GM19099 (cell line): ENCODE data around the gene NEU2.

Source experiments
- POLR2A ChIP-seq: IDR thresholded peaks from 3 replicates; pipeline ENCODE4 v1.6.1; 2011; ENCODE audit warnings: low read depth; ENCODE audit not compliant: insufficient read length; ENCODE audit errors: extremely low read depth

NEU2 gene

DNA sequence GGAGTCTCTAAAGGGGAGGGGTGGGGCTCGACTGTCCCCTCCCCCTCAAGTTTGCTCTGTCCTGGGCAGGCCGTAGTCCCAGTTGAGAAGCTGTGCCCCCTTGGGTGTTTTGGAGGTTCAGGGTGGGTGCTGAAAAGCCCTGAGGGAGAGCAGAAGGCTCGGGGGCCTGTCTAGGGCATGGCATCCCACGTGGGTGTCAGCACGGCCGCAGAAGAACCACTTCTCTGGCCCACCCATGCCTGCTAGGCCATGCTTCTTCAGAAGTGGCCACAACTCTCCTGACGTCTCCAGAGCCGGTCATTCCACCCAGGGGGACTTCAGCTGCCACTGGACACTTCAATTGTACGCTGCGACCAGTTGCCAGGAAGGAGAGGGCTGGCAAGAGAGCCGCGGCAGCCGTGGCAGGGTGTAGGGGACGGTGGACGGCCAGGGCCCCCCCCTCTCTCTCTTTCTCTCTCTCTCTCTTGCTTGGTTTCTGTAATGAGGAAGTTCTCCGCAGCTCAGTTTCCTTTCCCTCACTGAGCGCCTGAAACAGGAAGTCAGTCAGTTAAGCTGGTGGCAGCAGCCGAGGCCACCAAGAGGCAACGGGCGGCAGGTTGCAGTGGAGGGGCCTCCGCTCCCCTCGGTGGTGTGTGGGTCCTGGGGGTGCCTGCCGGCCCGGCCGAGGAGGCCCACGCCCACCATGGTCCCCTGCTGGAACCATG is 27.5 kb downstream of the NEU2 start, which contains the start of gene INPP5D:
TSS of gene INPP5D (plus strand) at position 546 of the 704 bp plus-strand sequence. CDS start at position 683, 137 bp downstream.
- peak; percentile 90 for TF ChIP-seq POLR2A

DNA sequence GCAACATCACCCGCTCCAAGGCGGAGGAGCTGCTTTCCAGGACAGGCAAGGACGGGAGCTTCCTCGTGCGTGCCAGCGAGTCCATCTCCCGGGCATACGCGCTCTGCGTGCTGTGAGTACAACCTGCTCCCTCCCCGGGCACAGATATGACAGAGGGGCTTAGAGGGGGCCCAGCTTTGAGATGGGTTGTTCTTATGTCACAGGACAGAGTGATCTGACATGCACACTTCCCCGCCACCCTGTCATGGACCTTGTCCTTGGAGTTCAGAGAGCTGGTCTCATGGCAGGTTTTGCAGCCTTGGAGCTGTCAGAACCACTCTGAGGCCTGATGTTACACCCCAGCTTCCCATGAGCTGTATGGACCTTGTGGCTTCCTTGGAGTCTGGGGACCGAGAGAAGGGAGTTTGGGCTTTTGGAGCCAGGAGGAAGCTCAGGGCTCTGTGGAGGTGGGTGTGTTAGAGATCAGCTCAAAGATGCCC is 28.1 kb downstream of the NEU2 start:
- TF ChIP-seq POLR2A = no peak

DNA sequence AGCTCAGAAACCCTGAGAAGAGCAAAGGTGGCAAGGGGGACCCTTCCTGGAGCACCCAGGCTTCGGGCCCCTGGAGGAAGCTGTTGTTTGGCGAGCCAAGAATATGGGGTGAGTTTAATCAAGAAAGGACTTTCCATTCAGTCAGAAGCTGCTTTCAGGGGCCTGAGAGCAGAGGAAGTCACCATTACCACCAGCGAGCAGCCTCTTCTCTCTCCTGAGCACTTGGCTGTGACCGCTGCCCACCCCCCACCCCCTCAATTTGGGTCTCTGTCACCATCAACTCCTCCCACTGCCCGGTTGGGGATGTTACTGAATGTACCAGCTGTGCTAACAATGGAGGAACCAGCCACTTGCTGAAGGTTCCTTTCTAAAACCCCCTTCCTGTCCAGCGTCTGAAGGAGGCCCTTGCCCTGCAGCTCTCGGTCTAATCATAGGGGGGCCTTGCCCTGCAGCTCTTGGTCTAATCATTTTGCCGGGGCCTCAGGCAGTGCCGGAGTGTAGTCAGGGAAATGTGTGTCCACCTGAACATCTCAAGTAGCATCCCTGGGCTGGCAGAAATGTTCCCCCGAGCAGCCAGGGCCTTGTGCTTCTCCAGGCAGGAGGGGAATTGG is 28.6 kb downstream of the NEU2 start:
- TF ChIP-seq POLR2A = peak; percentile 68

DNA sequence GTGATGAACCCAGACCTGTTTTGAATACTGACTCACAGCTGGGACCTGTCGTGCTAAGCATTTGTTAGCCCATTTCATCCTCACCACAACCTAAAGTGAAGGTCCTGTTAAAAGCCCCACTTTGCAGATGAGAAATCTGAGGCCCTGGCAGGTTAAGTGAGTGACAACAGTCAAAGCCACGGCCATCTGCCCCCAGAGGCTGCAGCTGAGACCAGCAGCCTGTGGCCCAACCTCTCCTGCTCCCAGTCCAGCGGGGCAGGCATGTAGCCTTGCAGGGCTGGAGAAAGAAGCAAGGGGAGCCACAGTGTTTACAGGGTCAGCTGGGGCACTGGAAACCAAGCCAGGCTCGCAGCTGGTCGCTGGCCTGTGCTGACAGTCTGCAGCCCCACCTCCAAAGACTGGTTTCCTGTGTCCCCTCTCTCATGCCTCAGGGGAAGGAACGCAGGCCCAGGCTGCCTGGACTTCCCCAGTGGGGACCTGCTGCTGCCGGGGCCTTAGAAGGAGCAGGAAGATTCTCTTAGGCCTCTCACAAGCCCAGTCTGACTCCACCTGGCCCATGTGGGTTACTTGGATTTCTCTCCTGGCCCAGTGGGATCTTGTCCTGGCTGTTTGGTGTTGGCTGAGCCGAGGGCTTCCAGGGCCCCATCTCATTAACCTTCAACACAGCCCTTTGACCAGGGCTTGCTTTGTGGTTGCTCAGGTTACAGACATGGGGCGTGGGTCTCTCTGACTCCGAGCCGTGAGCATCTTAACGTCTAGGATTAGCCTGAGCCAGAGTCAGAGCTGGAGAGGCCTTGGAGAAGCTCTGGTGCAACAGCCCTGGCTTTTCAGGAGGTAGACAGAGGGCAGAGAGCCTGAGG is 29.3 kb downstream of the NEU2 start:
- TF ChIP-seq POLR2A = no peak

DNA sequence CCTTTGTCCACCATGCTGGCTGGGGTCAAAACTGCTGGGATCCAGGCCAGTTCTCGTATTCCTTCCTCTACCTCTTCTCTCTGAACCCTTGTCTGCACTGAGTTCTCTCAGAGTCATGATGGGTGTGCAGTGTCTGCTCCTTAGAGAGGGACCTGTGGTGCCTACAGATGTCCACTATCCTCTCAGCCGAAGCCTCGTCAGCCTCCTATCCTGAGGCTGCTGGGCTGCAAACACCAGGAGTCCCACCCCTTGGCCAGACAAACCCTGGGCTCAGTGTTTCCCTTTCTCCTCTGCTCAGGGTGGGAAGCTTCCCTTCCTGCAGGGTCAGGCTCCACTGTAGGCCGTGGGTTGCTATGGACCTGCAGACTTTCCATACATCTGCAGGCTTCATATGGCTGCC is 30.0 kb downstream of the NEU2 start:
- TF ChIP-seq POLR2A = peak; percentile 38

DNA sequence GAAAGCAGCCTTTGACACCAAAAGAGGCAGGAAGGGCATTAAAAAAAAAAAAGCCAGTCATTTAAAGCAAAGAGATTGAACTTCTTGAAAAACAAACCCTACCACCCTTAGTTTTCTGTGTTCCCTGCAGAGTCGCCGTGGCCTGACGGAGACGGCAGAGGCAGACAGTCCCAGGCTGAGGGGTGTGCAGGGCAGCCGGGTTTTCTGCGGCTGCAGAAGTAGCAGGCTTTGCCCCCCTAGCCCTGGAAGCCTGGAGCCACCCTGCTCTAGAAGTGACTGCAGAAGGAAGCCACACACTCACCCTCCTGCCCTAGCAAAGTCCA is 30.4 kb downstream of the NEU2 start:
- no peak for TF ChIP-seq POLR2A

DNA sequence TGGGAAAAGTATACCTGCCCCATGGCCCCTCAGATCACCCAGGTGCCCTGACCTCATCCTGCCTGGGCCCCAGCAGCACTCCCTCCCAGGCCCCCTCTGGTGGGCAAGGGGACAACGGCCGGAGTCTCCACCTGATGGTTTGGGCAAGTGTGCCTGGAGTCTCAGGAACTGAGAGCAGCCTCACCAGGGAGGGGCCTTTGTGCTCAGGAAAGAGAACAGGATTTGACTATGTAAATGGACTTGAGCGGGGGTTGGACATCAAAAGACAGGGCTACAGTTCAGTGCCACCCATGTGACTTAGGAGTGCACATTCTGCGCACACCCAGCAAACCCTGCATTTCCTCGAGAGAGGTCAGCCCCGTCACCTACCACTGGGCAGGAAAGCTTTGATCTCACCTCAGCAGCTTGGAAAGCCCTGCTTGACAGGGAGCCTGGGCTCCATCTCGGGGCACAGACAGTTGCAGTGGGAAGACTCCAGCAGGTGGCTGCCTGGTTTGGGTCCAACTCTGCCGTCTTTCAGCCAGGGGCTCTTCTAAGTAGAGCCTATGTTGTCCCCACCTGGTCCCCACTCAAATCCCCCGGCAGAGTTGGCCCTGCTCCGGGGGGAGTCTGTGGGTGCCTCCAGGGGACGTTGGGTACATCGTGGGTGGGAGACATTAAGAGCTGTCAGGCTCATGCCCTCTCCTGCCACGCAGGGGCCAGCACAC is 30.9 kb downstream of the NEU2 start:
- TF ChIP-seq POLR2A = peak; percentile 88

DNA sequence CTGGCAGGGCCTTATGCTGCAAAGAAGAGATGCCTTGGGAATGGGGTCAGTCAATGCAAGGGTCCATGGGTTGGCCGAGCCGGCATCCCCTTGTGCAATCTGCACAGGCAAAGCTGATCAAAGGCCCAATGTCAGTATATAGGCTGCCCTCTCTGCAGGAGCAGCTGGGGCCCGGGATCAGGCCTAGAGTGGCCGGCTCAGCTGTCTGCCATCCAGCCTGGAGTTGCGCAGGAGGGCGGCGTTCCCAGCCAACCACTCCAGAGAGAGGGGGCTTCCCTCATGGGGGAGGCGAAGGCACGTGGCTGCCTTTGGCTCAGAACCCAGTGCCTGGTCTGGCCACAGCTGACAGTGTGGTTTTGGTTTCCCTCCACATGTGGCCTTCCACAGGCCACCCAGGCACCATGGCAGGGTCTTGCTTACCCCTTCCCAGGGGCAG is 31.5 kb downstream of the NEU2 start:
- TF ChIP-seq POLR2A = no peak

DNA sequence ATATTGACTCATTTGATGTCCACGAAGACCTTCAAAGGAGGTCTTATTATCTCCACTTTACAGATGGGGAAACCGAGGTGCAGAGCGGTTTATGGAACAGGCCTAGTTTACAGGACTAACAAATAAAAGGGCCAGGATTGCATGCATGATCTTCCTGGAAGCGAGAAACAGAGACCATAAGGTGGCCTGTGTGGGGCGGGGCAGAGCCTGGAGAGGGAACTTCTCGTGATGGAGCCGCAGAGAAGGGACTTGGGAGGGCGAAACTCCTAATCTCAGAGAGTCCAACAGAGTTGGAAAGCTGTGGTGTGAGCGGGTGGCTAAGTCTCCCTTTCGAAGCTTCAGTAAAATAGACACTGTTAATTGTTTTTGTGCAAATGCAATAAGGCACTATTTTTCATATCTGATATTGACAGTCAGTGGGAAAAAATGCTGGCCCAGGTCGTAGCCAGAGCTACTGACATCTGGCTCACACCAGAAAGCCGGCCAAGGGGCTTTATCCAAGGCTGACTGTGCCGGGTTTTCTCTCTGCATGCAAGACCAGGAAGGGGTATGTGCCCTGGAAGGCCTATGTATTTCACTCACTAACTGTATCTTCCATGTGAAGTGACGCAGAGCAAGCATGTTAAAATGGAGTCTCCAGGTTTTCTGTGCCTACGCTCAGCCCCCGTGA is 32.2 kb downstream of the NEU2 start:
- TF ChIP-seq POLR2A = no peak

DNA sequence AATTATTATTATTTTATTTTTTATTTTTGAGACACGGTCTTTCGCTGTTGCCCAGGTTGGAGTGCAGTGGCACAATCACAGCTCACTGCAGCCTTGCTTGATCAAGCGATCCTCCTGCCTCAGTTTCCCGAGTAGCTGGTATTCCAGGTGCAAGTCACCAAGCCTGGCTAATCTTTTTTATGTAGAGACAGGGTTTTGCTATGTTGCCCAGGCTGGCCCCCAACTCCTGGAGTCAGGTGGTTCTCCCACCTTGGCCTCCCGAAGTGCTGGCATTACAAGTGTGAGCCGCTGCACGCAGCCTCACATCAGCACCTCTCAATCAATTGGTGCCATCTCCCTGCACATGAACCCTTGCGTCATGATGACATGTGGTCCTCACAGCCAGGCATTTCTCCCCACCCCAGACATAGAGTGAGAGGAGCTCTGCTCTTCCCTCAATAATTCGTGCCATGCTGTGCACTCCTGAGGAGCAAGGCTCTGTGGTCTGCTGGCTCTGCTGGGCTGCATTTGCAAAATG is 33.5 kb downstream of the NEU2 start:
- TF ChIP-seq POLR2A = no peak

DNA sequence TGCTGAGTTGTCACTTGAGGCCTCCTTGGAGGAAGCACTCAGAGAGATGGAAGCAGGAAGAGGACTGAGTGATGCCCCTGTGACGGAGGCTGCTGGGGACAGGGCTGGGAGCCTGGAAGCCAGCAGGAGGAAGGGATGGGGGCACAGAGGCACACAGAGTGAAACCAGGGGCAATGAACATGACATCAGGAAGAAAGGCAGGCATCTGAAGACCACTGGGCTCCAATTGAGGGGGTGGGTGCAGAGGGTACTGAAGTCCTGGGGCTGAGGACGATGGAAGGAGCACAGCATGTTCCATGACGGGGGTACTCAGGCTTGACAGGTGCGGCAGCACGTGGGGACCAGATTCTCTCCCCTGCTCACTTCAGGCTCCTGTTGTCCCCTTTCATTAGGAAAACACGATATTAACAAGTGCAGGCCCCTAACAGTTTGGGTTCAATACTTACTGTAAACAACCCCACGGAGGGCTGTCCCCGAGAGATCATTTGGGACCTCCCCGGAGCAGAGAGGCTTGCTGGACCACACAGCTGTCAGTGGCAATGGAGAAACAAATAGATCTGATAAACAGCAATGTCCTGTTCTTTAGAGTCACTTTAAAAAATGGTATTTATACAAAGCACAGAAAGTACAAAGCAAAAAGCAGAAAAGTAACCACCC is 36.4 kb downstream of the NEU2 start:
- TF ChIP-seq POLR2A = no peak

DNA sequence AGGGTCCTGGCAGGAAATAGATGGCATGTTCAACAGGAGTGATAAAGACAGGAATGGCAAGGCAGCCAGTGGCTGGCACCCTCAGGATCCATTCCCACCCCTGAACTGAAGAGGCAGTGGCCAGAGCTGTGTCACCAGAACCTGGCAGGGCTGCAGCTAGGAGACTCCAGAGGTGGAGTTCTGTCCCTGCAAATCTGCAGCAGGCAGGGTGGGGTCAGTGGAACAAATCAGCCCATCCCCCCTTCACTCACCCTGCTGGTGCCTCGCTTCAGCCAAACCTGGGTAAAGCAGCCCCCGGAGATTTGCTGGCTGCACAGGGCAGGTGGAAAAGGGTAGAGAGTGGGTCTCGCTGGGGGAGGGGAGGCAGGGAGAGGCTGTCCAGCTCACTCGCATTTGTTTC is 40.4 kb downstream of the NEU2 start:
- no peak for TF ChIP-seq POLR2A

DNA sequence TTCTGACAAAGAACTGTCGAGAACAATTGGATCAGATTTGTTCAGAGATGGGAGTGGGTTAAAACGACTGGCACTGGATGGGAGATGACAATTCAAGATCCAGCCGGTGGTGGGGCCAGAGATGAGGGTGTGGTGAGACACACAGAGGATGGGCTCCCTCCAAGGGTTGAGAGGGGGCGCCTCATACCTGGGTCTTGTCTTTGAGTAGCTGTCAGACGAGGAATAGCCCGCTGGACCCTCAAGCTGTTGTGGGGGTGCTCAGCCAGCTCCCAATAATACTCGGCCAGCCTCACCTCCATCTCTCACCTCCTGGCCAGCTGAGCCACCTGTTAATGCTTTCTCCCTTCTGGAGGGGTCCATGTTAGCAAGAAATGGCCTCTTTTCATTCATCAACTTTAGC is 41.6 kb downstream of the NEU2 start:
- TF ChIP-seq POLR2A = no peak
